A673 (cell line): ENCODE data around the gene TEAD3.

Experiments
- EZH2 ChIP-seq: fragments of 200-600 bp; sonication (generic); IDR thresholded peaks from 2 replicates; pipeline ENCODE4 v1.6.1; 2017; ENCODE audit warnings: borderline replicate concordance, low read depth, mild to moderate bottlenecking, mixed read lengths, antibody characterized with exemption, low read length; ENCODE audit not compliant: poor library complexity, severe bottlenecking
- TF ChIP-seq, protein P1 (sequence below): fragments of 300-800, 200-600 bp; sonication (generic); conservative IDR thresholded peaks from 2 replicates; pipeline ENCODE4 v1.5.1; 2017; ENCODE audit warnings: low read depth, mild to moderate bottlenecking, antibody characterized with exemption, low read length, moderate library complexity, mixed read lengths

DNA sequence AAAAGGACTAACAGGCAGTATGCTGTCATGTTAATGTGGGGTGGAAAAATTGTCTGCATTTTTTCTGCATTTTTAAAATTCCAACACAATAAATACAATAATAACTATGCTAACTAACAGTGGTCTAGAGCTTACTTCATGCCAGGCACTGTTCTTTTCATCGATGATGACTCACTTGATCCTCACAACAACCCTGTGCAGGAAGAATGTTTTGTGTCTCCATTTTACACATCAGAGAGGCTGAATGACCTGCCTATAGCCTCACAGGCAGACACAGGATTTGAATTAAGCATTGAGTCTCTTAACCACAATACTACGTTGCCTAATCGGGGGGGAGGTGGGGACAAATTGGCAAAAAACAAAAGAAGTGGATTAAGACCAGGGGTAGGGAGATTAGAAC lies 71.6 kb downstream of the TEAD3 start:
- TF ChIP-seq, protein P1, sequence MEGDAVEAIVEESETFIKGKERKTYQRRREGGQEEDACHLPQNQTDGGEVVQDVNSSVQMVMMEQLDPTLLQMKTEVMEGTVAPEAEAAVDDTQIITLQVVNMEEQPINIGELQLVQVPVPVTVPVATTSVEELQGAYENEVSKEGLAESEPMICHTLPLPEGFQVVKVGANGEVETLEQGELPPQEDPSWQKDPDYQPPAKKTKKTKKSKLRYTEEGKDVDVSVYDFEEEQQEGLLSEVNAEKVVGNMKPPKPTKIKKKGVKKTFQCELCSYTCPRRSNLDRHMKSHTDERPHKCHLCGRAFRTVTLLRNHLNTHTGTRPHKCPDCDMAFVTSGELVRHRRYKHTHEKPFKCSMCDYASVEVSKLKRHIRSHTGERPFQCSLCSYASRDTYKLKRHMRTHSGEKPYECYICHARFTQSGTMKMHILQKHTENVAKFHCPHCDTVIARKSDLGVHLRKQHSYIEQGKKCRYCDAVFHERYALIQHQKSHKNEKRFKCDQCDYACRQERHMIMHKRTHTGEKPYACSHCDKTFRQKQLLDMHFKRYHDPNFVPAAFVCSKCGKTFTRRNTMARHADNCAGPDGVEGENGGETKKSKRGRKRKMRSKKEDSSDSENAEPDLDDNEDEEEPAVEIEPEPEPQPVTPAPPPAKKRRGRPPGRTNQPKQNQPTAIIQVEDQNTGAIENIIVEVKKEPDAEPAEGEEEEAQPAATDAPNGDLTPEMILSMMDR, result no peak
- TF ChIP-seq EZH2, result no peak
